ENCODE data around the gene PIPOX.

- TF ChIP-seq CTCF (IDR thresholded peaks at IDR 0.05; ENCODE audit: low read length) (no peak), EZH2 (IDR thresholded peaks at IDR 0.05; ENCODE audit: borderline replicate concordance, low read length) (no peak)
Measured at GRCh38 chr17:29007860-29008455, 35.0 kb upstream of the PIPOX start.
